Lung (tissue), 12 donors: ENCODE data around the gene GABRG3. TPM values are rescaled to one million over a fixed set of nuclear protein-coding genes. Genes with fewer than 3 reads are reported as not detected.

Experiments used
- ATAC-seq: fragments of 200-7000 bp; cut with Tn5 transposase; one replicate; pipeline ENCODE4 v1.9.1; 2020; ENCODE audit warnings: moderate number of reproducible peaks; ENCODE audit not compliant: insufficient read depth, low FRiP score
- DNase-seq, 3 donors: peaks; one replicate each; pipeline ENCODE4 v3.0.0-alpha.2; 2013 to 2017
- H3K27ac ChIP-seq, 2 donors: one replicate each; pipeline ENCODE4 v1.5.1; 2013; ENCODE audit warnings: mild to moderate bottlenecking in 2 of 2, moderate library complexity in 2 of 2, control low read depth in 1 of 2, inconsistent platforms in 1 of 2, low read depth in 1 of 2, low read length in 1 of 2
- H3K27me3 ChIP-seq, 3 donors: one replicate each; pipeline ENCODE4 v1.5.1; 2013; ENCODE audit warnings: low read length in 2 of 3; ENCODE audit not compliant: control insufficient read depth in 3 of 3, insufficient read depth in 3 of 3
- H3K36me3 ChIP-seq, 4 donors: one replicate each; pipeline ENCODE4 v1.5.1; 2013; ENCODE audit warnings: low read length in 4 of 4, mild to moderate bottlenecking in 1 of 4, moderate library complexity in 1 of 4; ENCODE audit not compliant: control insufficient read depth in 4 of 4, insufficient read depth in 4 of 4
- H3K4me1 ChIP-seq, 5 donors: one replicate each; pipeline ENCODE4 v1.5.1; 2013; ENCODE audit warnings: low read length in 5 of 5, mild to moderate bottlenecking in 2 of 5, moderate library complexity in 1 of 5; ENCODE audit not compliant: control insufficient read depth in 5 of 5, insufficient read depth in 5 of 5
- H3K4me3 ChIP-seq: one replicate; pipeline ENCODE4 v1.5.1; 2013; ENCODE audit warnings: mild to moderate bottlenecking, control low read depth, moderate library complexity
- H3K9ac ChIP-seq, 2 donors: one replicate each; pipeline ENCODE4 v1.5.1; 2013; ENCODE audit warnings: low read length in 2 of 2, control low read depth in 1 of 2; ENCODE audit not compliant: insufficient read depth in 1 of 2
- H3K9me3 ChIP-seq, 4 donors: one replicate each; pipeline ENCODE4 v1.5.1; 2013; ENCODE audit warnings: low read length in 3 of 4, mild to moderate bottlenecking in 1 of 4, moderate library complexity in 1 of 4; ENCODE audit not compliant: control insufficient read depth in 4 of 4, insufficient read depth in 3 of 4
- CTCF ChIP-seq: IDR thresholded peaks from 2 replicates; pipeline ENCODE4 v1.5.1; 2012; ENCODE audit warnings: mild to moderate bottlenecking; ENCODE audit errors: control extremely low read depth, extremely low read depth
- WGBS, 2 donors: extraction: QIAGEN DNeasy Blood & Tissue Kit; methylation state at CpG; one replicate each; pipeline ENCODE4 v1.1.7; 2013; 5-methylcytosine and 5-hydroxymethylcytosine counted together
- polyA plus RNA-seq, 2 donors: library from polyadenylated mRNA; stranded (reverse); fragments of 200-250 nt; gene quantifications; one replicate each; pipeline ENCODE4 v1.2.1, GENCODE V29; 2013
- total RNA-seq, 2 donors: library from RNA; depleted of rRNA in 1 of 2; stranded (reverse); fragments of >200 nt in 1 of 2; gene quantifications; one replicate each; pipeline ENCODE4 v1.2.1, GENCODE V29; 2014 to 2021
- donor health status: control.
- donor health status: control.
- donor health status: Bipolar disorder and iron deficiency.
- donor health status: healthy.
- donor health status: DM: yes; HTN: yes; CAD: no.

The GABRG3 gene
- total and polyA plus RNA-seq, 4 donors, result 16.9 TPM; not detected in 3

- H3K9me3 ChIP-seq, result peaks cover 0 to 5% (median 0%) of the 10 kb centered on the region in 4 donors
- peaks cover 0 to 24% (median 5%) of the 10 kb centered on the region in 5 donors for H3K4me1 ChIP-seq
- 70 to 71% methylated on average over 6 of the region's 6 CpGs for WGBS, 2 donors
- no peak overlapping the region for H3K27ac ChIP-seq
- DNase-seq (no peak), ATAC-seq (no peak)
- H3K9ac ChIP-seq, result no peak overlapping the region
- peaks cover 0 to 2% (median 0%) of the 10 kb centered on the region in 4 donors for H3K36me3 ChIP-seq
- no peaks in the 10 kb centered on the region for H3K27me3 ChIP-seq
- TF ChIP-seq CTCF, result no peak
- no peak overlapping the region for H3K4me3 ChIP-seq
Observed at GRCh38 chr15:27486051-27486450, 515.1 kb downstream of the GABRG3 start.

GRCh38 chr15:27486683-27487647, 516.0 kb downstream of the GABRG3 start:
- Histone ChIP-seq H3K4me3 (no peak overlapping the region), H3K27me3 (no peaks in the 10 kb centered on the region), H3K9ac (no peak overlapping the region), H3K36me3 (peaks cover 0 to 2% (median 0%) of the 10 kb centered on the region in 4 donors), H3K27ac (no peak overlapping the region), H3K4me1 (peaks cover 0 to 33% (median 6%) of the 10 kb centered on the region in 5 donors), H3K9me3 (peaks cover 0 to 5% (median 0%) of the 10 kb centered on the region in 4 donors)
- DNase-seq (peak in 2 of 3 donors; percentile 31 to 44), ATAC-seq (no peak)
- WGBS, 2 donors, result 60 to 67% methylated on average over 6 of the region's 6 CpGs
- no peak for TF ChIP-seq CTCF

- WGBS, 2 donors, result 85 to 89% methylated on average over 11 of the region's 11 CpGs
- no peak overlapping the region for H3K27ac ChIP-seq
- H3K36me3 ChIP-seq, result peaks cover 0 to 2% (median 0%) of the 10 kb centered on the region in 4 donors
- no peaks in the 10 kb centered on the region for H3K27me3 ChIP-seq
- H3K4me3 ChIP-seq, result no peak overlapping the region
- ATAC-seq, result no peak
- peaks cover 0 to 5% (median 0%) of the 10 kb centered on the region in 4 donors for H3K9me3 ChIP-seq
- no peak overlapping the region for H3K9ac ChIP-seq
- no peak for TF ChIP-seq CTCF
- no peak for DNase-seq
- H3K4me1 ChIP-seq, result peaks cover 0 to 41% (median 6%) of the 10 kb centered on the region in 5 donors
Observed at GRCh38 chr15:27487846-27488245, 516.9 kb downstream of the GABRG3 start.
